Type B pancreatic cell (in vitro differentiated cells): ENCODE data around the gene USP53. TPM values are rescaled to one million over a fixed set of nuclear protein-coding genes. Genes with fewer than 3 reads are reported as not detected.

Experiments
- DNase-seq: peaks from one replicate; pipeline ENCODE4 v3.0.0; 2021; ENCODE audit warnings: mixed read lengths; ENCODE audit not compliant: unreplicated experiment; ENCODE audit errors: extremely low spot score
- H3K27ac Mint-ChIP-seq: 2 replicates; pipeline ENCODE4 v1.8.0; 2021; ENCODE audit warnings: mild to moderate bottlenecking, mixed read lengths
- H3K27me3 Mint-ChIP-seq: 2 replicates; pipeline ENCODE4 v1.8.0; 2021; ENCODE audit warnings: mixed read lengths
- H3K36me3 Mint-ChIP-seq: 2 replicates; pipeline ENCODE4 v1.8.0; 2021; ENCODE audit warnings: mixed read lengths
- H3K4me1 Mint-ChIP-seq: one replicate; pipeline ENCODE4 v1.8.0; 2021; ENCODE audit warnings: mixed read lengths; ENCODE audit not compliant: unreplicated experiment
- H3K4me3 Mint-ChIP-seq: 2 replicates; pipeline ENCODE4 v1.8.0; 2021; ENCODE audit warnings: mild to moderate bottlenecking, mixed read lengths
- H3K9me3 Mint-ChIP-seq: 2 replicates; pipeline ENCODE4 v1.8.0; 2021; ENCODE audit warnings: mixed read lengths
- total RNA-seq: library from RNA; stranded (reverse); gene quantifications from 2 replicates; pipeline ENCODE4 v1.2.1, GENCODE V29; 2021; ENCODE audit warnings: low replicate concordance
- TF ChIP-seq, protein P1 (sequence below): fragments of 200-600 bp; sonication (generic); conservative IDR thresholded peaks from 2 replicates; pipeline ENCODE4 v1.5.0; 2021; ENCODE audit warnings: antibody characterized with exemption, mild to moderate bottlenecking

Gene USP53
- total RNA-seq, 1 donor from 2014 or later, result 16.4 TPM

DNA sequence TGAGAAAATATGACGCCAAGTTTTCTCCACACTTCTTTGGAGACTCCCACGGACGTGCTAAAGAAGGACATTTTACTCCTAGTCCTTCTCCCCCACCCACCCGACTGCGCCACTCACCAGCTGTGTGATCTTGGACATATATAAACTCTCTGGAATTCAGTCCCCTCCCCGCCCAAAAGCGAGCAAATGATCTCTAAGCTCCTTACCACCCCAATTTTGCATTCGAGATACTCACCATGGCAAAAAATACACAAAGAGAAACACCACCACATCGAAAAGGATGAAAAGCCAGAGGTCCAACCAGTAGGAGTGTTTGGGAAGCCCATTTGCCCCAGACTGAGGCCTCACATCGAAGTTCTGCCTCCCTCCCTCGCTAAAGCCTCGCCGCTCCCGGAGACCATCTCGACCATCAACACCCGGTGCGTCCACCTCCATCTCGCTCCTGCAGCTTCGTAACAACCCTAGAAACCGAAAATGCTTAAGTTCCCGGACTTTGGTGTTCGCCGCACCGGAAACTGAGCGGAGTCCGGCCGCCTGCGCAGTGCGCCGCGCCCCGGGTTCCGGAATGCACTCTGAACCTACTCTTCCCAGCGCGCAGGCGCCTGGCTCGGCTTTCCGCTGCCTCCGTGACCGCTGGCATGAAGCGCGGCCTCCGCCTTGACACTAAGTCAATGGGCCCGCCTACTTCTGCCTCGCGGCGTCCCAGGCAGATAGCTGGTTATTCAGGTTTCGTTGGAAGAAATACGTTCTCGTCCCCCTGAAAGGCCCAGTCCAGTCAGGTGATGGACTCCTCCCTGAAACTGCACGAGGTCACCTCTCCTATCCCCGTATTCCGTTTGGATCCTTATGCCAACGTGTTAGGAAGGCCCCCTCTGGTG, 87.8 kb downstream of the USP53 start:
- peak; percentile 94 for DNase-seq

DNA sequence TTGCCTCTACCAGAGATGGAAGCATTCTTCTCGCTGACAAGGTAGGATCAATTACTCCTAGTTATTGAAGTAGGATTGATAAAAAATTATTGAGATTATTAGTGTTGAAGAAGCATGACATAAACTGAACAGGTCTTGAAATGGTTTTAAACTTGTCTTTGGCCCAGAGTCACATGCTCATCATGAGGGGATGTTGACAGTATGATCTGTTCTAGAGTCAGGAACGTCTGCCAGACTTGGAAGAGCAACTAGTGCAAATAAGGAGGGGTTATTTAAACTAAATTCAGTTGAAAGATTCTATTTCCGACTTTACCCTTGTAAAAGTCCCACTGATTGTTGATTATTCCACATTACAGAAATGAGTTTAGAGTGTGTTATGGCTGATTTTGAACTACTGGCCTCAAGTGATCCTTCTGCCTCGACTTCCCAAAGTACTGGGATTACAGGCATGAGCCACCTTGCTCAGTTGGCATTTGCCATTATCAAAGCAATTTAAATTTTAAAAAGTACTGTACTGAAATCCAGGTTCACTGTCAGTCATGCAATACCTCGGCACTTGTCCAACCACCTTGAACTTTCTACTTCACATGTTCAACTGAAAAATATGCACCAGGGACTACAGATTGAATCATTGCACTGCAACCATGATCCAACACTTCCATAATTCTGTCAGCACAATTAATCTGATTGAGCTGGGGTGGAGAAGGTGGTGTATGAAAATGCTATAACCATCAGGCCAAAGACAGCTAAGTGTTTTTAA, 89.7 kb downstream of the USP53 start:
- peaks cover 6% of the 10 kb centered on the region for H3K9me3 Mint-ChIP-seq
- H3K27ac Mint-ChIP-seq, result peak overlapping the region; percentile 100
- peaks cover 19% of the 10 kb centered on the region for H3K4me1 Mint-ChIP-seq
- DNase-seq, result no peak
- H3K4me3 Mint-ChIP-seq, result peak overlapping the region; percentile 21
- H3K36me3 Mint-ChIP-seq, result peaks cover 25% of the 10 kb centered on the region
- no peaks in the 10 kb centered on the region for H3K27me3 Mint-ChIP-seq
- TF ChIP-seq, protein P1, sequence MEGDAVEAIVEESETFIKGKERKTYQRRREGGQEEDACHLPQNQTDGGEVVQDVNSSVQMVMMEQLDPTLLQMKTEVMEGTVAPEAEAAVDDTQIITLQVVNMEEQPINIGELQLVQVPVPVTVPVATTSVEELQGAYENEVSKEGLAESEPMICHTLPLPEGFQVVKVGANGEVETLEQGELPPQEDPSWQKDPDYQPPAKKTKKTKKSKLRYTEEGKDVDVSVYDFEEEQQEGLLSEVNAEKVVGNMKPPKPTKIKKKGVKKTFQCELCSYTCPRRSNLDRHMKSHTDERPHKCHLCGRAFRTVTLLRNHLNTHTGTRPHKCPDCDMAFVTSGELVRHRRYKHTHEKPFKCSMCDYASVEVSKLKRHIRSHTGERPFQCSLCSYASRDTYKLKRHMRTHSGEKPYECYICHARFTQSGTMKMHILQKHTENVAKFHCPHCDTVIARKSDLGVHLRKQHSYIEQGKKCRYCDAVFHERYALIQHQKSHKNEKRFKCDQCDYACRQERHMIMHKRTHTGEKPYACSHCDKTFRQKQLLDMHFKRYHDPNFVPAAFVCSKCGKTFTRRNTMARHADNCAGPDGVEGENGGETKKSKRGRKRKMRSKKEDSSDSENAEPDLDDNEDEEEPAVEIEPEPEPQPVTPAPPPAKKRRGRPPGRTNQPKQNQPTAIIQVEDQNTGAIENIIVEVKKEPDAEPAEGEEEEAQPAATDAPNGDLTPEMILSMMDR, result no peak

More for the DNA sequence above, 87.8 kb downstream of the USP53 start:
- Mint-ChIP-seq H3K27ac (peak overlapping the region; percentile 100), H3K27me3 (no peaks in the 10 kb centered on the region), H3K4me1 (peaks cover 23% of the 10 kb centered on the region), H3K9me3 (peaks cover 6% of the 10 kb centered on the region), H3K4me3 (peak overlapping the region; percentile 98), H3K36me3 (peaks cover 31% of the 10 kb centered on the region)
- TF ChIP-seq, protein P1, result no peak

DNA sequence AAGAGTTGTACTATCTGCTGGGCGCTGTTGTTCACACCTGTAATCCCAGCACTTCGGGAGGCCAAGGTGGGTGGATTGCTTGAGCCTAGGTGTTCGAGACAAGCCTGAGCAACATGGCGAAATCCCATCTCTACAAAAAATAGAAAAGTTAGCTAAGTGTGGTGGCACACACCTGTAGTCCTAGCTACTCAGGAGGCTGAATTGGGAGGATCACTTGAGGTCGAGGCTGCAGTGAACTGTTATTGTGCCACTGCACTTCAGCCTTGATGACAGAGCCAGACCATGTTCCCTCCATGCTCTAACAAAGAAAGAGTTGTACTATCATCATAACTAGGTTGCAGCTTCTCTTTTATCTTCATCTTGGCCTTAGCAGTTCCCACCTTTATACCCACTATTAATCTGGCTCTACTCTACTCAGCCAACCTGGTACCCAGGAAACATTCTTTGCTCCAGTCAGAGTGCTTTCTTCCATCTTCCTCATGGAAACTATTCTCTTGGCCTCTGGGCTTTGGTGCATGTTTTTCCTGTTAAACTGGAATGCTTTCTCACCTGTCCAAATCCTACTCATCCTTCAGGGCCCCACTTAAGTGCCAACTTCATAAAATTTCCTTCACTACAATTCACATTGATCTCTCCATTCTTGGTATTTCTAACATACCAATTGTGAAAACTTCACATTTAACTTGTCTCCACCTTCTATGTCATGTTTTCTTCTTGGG, 91.2 kb downstream of the USP53 start:
- DNase-seq, result no peak
- Mint-ChIP-seq H3K4me1 (peaks cover 11% of the 10 kb centered on the region), H3K4me3 (peak overlapping the region; percentile 65), H3K27ac (peak overlapping the region; percentile 62), H3K27me3 (no peaks in the 10 kb centered on the region), H3K9me3 (peaks cover 6% of the 10 kb centered on the region), H3K36me3 (peaks cover 16% of the 10 kb centered on the region)
- TF ChIP-seq, protein P1, result no peak

DNA sequence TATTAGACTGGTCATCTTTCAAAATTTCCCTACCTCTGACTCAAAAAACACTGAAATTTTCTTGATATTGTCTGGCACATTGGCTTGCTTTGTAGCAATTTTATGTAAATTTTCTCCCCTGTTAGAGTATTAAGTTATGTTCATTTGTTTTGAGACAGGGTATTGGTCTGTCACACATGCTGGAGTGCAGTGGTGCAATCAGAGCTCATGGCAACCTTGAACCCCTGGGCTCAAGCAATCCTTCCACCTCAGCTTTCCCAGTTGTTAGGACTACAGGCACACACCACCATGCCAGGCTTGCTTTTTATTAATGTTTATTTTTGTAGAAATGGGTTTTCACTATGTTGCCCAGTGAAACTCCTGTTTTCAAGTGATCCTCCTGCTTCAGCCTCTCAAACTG, 91.9 kb downstream of the USP53 start:
- TF ChIP-seq, protein P1, result no peak
- Mint-ChIP-seq H3K9me3 (peaks cover 6% of the 10 kb centered on the region), H3K36me3 (peaks cover 11% of the 10 kb centered on the region), H3K27ac (no peak overlapping the region), H3K4me3 (no peak overlapping the region), H3K4me1 (peaks cover 4% of the 10 kb centered on the region), H3K27me3 (no peaks in the 10 kb centered on the region)
- no peak for DNase-seq

DNA sequence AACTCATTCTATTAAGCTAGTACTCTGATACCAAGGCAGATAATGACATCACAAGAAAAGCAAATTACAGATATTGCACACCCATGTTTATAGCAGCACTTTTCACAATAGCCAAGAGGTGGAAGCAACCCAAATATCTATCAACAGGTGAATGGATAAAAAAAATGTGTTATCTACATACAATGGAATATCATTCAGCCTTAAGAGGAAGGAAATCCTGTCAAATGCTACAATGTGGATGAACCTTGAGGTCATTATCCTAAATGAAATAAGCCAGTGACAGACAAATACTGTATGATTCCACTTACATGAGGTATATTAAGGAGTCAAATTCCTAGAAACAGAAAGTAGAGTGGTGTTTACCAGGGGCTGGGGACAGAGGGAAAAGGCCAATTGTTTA, 95.1 kb downstream of the USP53 start:
- H3K27ac Mint-ChIP-seq, result no peak overlapping the region
- TF ChIP-seq, protein P1, result no peak
- peaks cover 6% of the 10 kb centered on the region for H3K9me3 Mint-ChIP-seq
- H3K27me3 Mint-ChIP-seq, result no peaks in the 10 kb centered on the region
- no peak for DNase-seq
- H3K4me1 Mint-ChIP-seq, result no peaks in the 10 kb centered on the region
- H3K36me3 Mint-ChIP-seq, result peaks cover 4% of the 10 kb centered on the region
- no peak overlapping the region for H3K4me3 Mint-ChIP-seq
